Gastroesophageal sphincter (tissue), 4 donors: ENCODE measurements around the gene ACTR1A. TPM values are rescaled to one million over a fixed set of nuclear protein-coding genes. Genes with fewer than 3 reads are reported as not detected.

Experiments
- ATAC-seq: fragments of 150-250 bp; one replicate; pipeline ENCODE4 v1.9.1; 2016; ENCODE audit warnings: mild to moderate bottlenecking, moderate library complexity
- H3K27ac ChIP-seq, 4 donors: fragments of 200-600 bp; sonication (generic) in 3 of 4; 1 replicate in 3 of 4; 2 replicates in 1 of 4; pipeline ENCODE4 v1.5.1; 2016 to 2019
- H3K27me3 ChIP-seq: fragments of 200-600 bp; sonication (generic); one replicate; pipeline ENCODE4 v1.5.1; 2019
- H3K36me3 ChIP-seq, 2 donors: fragments of 200-600 bp; sonication (generic); one replicate each; pipeline ENCODE4 v1.5.1; 2019; ENCODE audit warnings: control low read depth in 1 of 2
- H3K4me1 ChIP-seq, 3 donors: fragments of 200-600 bp; sonication (generic); 1 replicate in 2 of 3; 2 replicates in 1 of 3; pipeline ENCODE4 v1.5.1; 2016 to 2019; ENCODE audit warnings: control low read depth in 2 of 3
- H3K4me3 ChIP-seq, 2 donors: fragments of 200-600 bp; sonication (generic); one replicate each; pipeline ENCODE4 v1.5.1; 2019; ENCODE audit warnings: mild to moderate bottlenecking in 1 of 2, moderate library complexity in 1 of 2
- H3K9me3 ChIP-seq, 3 donors: fragments of 200-600 bp; sonication (generic); one replicate each; pipeline ENCODE4 v1.5.1; 2017 to 2019; ENCODE audit warnings: control low read depth in 2 of 3
- CTCF ChIP-seq, 4 experiments: fragments of 200-600 bp in 2 of 4; fragments of 450-650 bp in 2 of 4; sonication (generic) in 1 of 4; IDR thresholded peaks; one replicate each; pipeline ENCODE4 v1.5.1; 2017 to 2019; ENCODE audit warnings: antibody characterized with exemption in 4 of 4, mild to moderate bottlenecking in 2 of 4, moderate library complexity in 2 of 4
- EP300 ChIP-seq: sonication (generic); formaldehyde crosslinking; IDR thresholded peaks from one replicate; pipeline ENCODE4 v1.6.1; 2017; ENCODE audit warnings: antibody characterized with exemption, mild to moderate bottlenecking
- POLR2A ChIP-seq, 2 donors: fragments of 450-650 bp; IDR thresholded peaks; one replicate each; pipeline ENCODE4 v1.6.1; 2017; ENCODE audit warnings: antibody characterized with exemption in 2 of 2, mild to moderate bottlenecking in 2 of 2, moderate library complexity in 1 of 2
- POLR2AphosphoS5 ChIP-seq: sonication (generic); formaldehyde crosslinking; IDR thresholded peaks from one replicate; pipeline ENCODE4 v1.6.1; 2017; ENCODE audit warnings: antibody characterized with exemption
- WGBS, 2 donors: methylation state at CpG; one replicate each; pipeline ENCODE4 v1.1.5; 2018; ENCODE audit warnings: low coverage in 1 of 2; 5-methylcytosine and 5-hydroxymethylcytosine counted together
- total RNA-seq, 4 donors: library from RNA; depleted of rRNA; stranded (reverse); fragments of >200 nt; gene quantifications; one replicate each; pipeline ENCODE4 v1.1.0, GENCODE V29; 2016

The ACTR1A gene
- total RNA-seq, 4 donors from 2014 or later: 157 to 221 (median 179) TPM

GRCh38 chr10:102527546-102527945 is 25.0 kb upstream of the ACTR1A start:
- WGBS, 2 donors: 71 to 95% methylated on average over 1 to 2 of the region's 2 CpGs
- H3K9me3 ChIP-seq: no peaks in the 10 kb centered on the region
- H3K27ac ChIP-seq: no peak overlapping the region
- no peak for TF ChIP-seq EP300
- no peak for TF ChIP-seq POLR2A (IDR thresholded peaks at IDR 0.05)
- TF ChIP-seq CTCF (IDR thresholded peaks at IDR 0.05): no peak
- TF ChIP-seq POLR2AphosphoS5: no peak
- H3K4me3 ChIP-seq: no peak overlapping the region
- no peaks in the 10 kb centered on the region for H3K27me3 ChIP-seq
- H3K4me1 ChIP-seq: peaks cover 0 to 4% (median 0%) of the 10 kb centered on the region in 3 donors
- ATAC-seq: no peak
- H3K36me3 ChIP-seq: peaks cover 0 to 53% of the 10 kb centered on the region in 2 donors

DNA sequence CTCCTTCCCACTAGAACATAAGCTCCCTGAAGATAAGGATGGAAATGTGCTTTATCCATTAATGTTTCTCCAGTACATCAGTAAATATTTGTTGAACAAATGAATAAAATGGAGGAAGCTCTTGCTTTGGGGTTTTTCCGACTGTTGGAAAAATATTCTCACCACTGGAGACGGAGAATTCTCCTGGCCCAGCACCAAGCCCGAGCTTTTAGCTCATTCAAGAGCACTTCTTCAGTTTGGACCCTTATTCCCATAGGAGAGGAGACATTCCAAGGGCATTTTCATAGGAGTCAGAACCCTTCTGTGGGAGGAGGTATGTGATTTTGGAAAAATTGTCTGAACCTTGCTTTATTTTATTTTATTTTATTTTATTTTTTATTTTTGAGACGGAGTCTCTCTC is 22.2 kb upstream of the ACTR1A start:
- H3K36me3 ChIP-seq: peaks cover 0 to 54% of the 10 kb centered on the region in 2 donors
- ATAC-seq: no peak
- peaks cover 0 to 4% (median 0%) of the 10 kb centered on the region in 3 donors for H3K4me1 ChIP-seq
- H3K4me3 ChIP-seq: no peak overlapping the region
- no peak for TF ChIP-seq CTCF (IDR thresholded peaks at IDR 0.05)
- TF ChIP-seq POLR2AphosphoS5: no peak
- no peak for TF ChIP-seq EP300
- TF ChIP-seq POLR2A (IDR thresholded peaks at IDR 0.05): no peak
- no peaks in the 10 kb centered on the region for H3K9me3 ChIP-seq
- H3K27me3 ChIP-seq: no peaks in the 10 kb centered on the region
- 73 to 74% methylated on average over 3 to 4 of the region's 4 CpGs for WGBS, 2 donors
- no peak overlapping the region for H3K27ac ChIP-seq

DNA sequence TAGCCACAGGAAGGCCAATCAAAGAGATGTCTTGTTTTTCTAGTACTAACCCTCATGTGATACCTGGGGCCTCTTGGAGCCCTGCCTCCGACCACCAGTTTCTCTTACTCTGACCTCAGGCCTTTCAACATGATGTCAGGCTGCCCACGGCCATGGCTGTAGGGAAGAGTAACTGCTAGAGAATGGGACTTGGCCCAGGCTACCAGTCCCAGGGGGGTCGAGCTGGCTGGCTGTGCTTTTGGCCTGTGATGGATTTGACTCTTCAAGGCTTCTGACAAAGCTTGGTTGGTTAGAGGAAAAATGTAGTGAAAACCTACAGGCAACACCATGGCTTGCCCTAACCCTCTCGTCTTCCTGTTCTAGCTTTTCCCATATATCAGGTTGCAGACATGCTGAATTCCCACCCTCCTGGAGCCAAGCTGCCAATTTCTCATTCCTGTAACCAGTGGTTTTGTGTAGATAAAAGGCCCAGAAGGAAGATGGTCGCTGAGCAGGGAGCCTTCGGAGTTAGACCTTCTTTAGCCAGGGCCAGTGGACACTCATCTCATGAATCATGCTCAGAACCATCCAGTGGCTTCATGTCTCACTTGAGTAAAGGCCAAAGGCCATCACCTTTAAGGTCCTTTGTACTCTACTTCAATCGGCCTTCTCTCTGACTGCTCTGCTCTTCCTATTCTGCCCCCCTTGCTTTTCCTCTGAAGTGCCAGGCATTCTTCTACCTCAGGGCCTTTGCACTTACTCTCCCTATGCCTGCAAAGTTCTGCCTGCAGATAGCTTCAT is 20.9 kb upstream of the ACTR1A start:
- no peak for ATAC-seq
- no peaks in the 10 kb centered on the region for H3K9me3 ChIP-seq
- TF ChIP-seq POLR2A (IDR thresholded peaks at IDR 0.05): no peak
- TF ChIP-seq POLR2AphosphoS5: no peak
- no peak for TF ChIP-seq EP300
- TF ChIP-seq CTCF (IDR thresholded peaks at IDR 0.05): no peak
- no peaks in the 10 kb centered on the region for H3K27me3 ChIP-seq
- 49 to 68% methylated on average over 4 of the region's 7 CpGs for WGBS, 2 donors
- H3K4me1 ChIP-seq: peaks cover 0 to 4% (median 0%) of the 10 kb centered on the region in 3 donors
- H3K36me3 ChIP-seq: peaks cover 0 to 54% of the 10 kb centered on the region in 2 donors
- H3K4me3 ChIP-seq: no peak overlapping the region
- no peak overlapping the region for H3K27ac ChIP-seq

GRCh38 chr10:102522874-102523249 is 20.4 kb upstream of the ACTR1A start:
- TF ChIP-seq EP300: no peak
- TF ChIP-seq POLR2A (IDR thresholded peaks at IDR 0.05): no peak
- no peak for TF ChIP-seq POLR2AphosphoS5
- no peak for TF ChIP-seq CTCF (IDR thresholded peaks at IDR 0.05)
- H3K4me3 ChIP-seq: no peak overlapping the region
- H3K4me1 ChIP-seq: peaks cover 0 to 4% (median 0%) of the 10 kb centered on the region in 3 donors
- no peaks in the 10 kb centered on the region for H3K9me3 ChIP-seq
- no peaks in the 10 kb centered on the region for H3K27me3 ChIP-seq
- no peak overlapping the region for H3K27ac ChIP-seq
- peaks cover 0 to 54% of the 10 kb centered on the region in 2 donors for H3K36me3 ChIP-seq
- ATAC-seq: no peak
- 100% methylated on average over 1 of the region's 1 CpG; no CpG with 5 or more reads in 1 of the 2 donors for WGBS, 2 donors
